HCEC 1CT (cell line): Measurements from ENCODE around the gene MYO7B.

Experiments used
- DNase-seq: peaks from one replicate; pipeline ENCODE4 v3.0.0-alpha.2; 2017

Gene MYO7B

GRCh38 chr2:127669056-127669455, 133.6 kb downstream of the MYO7B start:
- no peak for DNase-seq

GRCh38 chr2:127670055-127670956, 134.8 kb downstream of the MYO7B start:
- DNase-seq, result no peak

GRCh38 chr2:127670957-127671290, 135.4 kb downstream of the MYO7B start:
- no peak for DNase-seq

GRCh38 chr2:127671557-127672302, 136.2 kb downstream of the MYO7B start:
- DNase-seq, result no peak

GRCh38 chr2:127672341-127673224, 137.1 kb downstream of the MYO7B start:
- no peak for DNase-seq

GRCh38 chr2:127673291-127674069, 138.0 kb downstream of the MYO7B start:
- DNase-seq, result no peak

- DNase-seq, result no peak
Measured at GRCh38 chr2:127674241-127675209, 139.0 kb downstream of the MYO7B start.

- DNase-seq, result peak; percentile 21
Measured at GRCh38 chr2:127675331-127676261, 140.1 kb downstream of the MYO7B start, which contains the start of gene LIMS2. TSS of gene LIMS2 (minus strand) at chr2:127675530. CDS start at chr2:127675024, 506 bp downstream.

- DNase-seq, result no peak
Measured at GRCh38 chr2:127676906-127677305, 141.4 kb downstream of the MYO7B start.

GRCh38 chr2:127678531-127678930, 143.0 kb downstream of the MYO7B start:
- DNase-seq, result no peak

GRCh38 chr2:127678991-127679390, 143.5 kb downstream of the MYO7B start:
- DNase-seq, result no peak

- no peak for DNase-seq
Measured at GRCh38 chr2:127679680-127680361, 144.3 kb downstream of the MYO7B start.

GRCh38 chr2:127680706-127681287, 145.3 kb downstream of the MYO7B start:
- no peak for DNase-seq

- no peak for DNase-seq
Measured at GRCh38 chr2:127681288-127681804, 145.9 kb downstream of the MYO7B start.

- no peak for DNase-seq
Measured at GRCh38 chr2:127681976-127682857, 146.7 kb downstream of the MYO7B start.

- DNase-seq, result no peak
Measured at GRCh38 chr2:127683056-127683455, 147.6 kb downstream of the MYO7B start.

GRCh38 chr2:127683757-127684156, 148.3 kb downstream of the MYO7B start:
- peak; percentile 52 for DNase-seq
